Measurements from ENCODE around the gene TAF4B. TPM values are rescaled to one million over a fixed set of nuclear protein-coding genes. Genes with fewer than 3 reads are reported as not detected.
A peak's percentile ranks its signal among the peaks of the same experiment; 100 is the strongest.

TAF4B gene
- total and polyA plus RNA-seq, 10 of the 15 experiments (the other 5 are each of a cell fraction or from before 2014, with no cell fraction given), result 2.3 to 15.0 (median 12.2) TPM

- Histone ChIP-seq H2AFZ (ENCODE audit: control insufficient read depth, low read depth, low read length) (peak overlapping the region; percentile 72), H3K36me3 (ENCODE audit: control insufficient read depth in 2 of 2, insufficient read depth in 2 of 2, low read length in 1 of 2) (no peaks in the 10 kb centered on the region), H3K4me3 (peak overlapping the region; percentile 58), H3K9ac (ENCODE audit: control insufficient read depth, insufficient read depth, low read length) (peak overlapping the region; percentile 45), H3K27ac (ENCODE audit: control insufficient read depth, insufficient read depth) (peak overlapping the region; percentile 77), H3K4me1 (ENCODE audit: control insufficient read depth, insufficient read depth, low read length) (peaks cover 12% of the 10 kb centered on the region), H3K4me2 (ENCODE audit: control insufficient read depth, insufficient read depth) (peak overlapping the region; percentile 81), H3K79me2 (ENCODE audit: control insufficient read depth, insufficient read depth, low read length) (no peaks in the 10 kb centered on the region), H4K20me1 (ENCODE audit: control insufficient read depth, insufficient read depth) (no peaks in the 10 kb centered on the region), H3K9me3 (replicated peaks; ENCODE audit: control insufficient read depth, insufficient read depth, low read length) (no peaks in the 10 kb centered on the region; the same call in 2 of the 3 replicates), H3K27me3 (replicated peaks in 1 of 2; ENCODE audit: control insufficient read depth in 2 of 2, insufficient read depth in 2 of 2, low read length in 1 of 2) (no peaks in the 10 kb centered on the region)
- intact Hi-C loops (cut with micrococcal nuclease; ENCODE audit: unreplicated experiment) (loop anchor here (5.0 kb wide), 1 partner anchor 98 kb away; the partner anchor contains the start of gene SS18), in situ Hi-C loops (cut with MboI) (no loop called here)
- SMC1A ChIA-PET (ENCODE audit: uncharacterized antibody, unreplicated experiment), result interaction anchor here (0.7 to 4.3 kb wide), 12 partner anchors 9 to 112 kb away, joined by 3 to 40 read pairs (median 4); no protein-coding TSS in a partner anchor
- peak; percentile 69 for FAIRE-seq
- DNase-seq (ENCODE audit: low read depth, low spot score), result peak; percentile 74
- no TSS peak for BruUV-seq (replicated peaks)
- CTCF ChIA-PET, result interaction anchor here (0.7 to 6.1 kb wide), 6 partner anchors 9 to 193 kb away, joined by 3 to 34 read pairs (median 3); no protein-coding TSS in a partner anchor
- ATAC-seq, result peak; percentile 94
- RAD21 ChIA-PET (ENCODE audit: unreplicated experiment), result interaction anchor here (1.1 to 2.1 kb wide), 10 partner anchors 9 to 101 kb away, joined by 3 to 10 read pairs (median 6); partner anchors contain the start of genes SS18 and TAF4B
- WGBS (ENCODE audit: insufficient coverage, insufficient replicate concordance, low lambda C conversion rate, missing lambda C conversion rate), result 2% methylated on average over 8 of the region's 8 CpGs
- POLR2A ChIA-PET, result interaction anchor here (0.5 to 1.5 kb wide), 4 partner anchors 13 to 118 kb away, joined by 3 to 6 read pairs (median 4); partner anchors contain the start of gene TAF4B
- TF ChIP-seq ZNF217 (IDR thresholded peaks at IDR 0.05) (no peak), MTA3 (IDR thresholded peaks at IDR 0.05; ENCODE audit: borderline replicate concordance, low read length) (no peak), NFXL1 (IDR thresholded peaks at IDR 0.05; ENCODE audit: borderline replicate concordance) (no peak), YY1 (IDR thresholded peaks at IDR 0.05; ENCODE audit: low read depth, low read length) (no peak), POLR2A (IDR thresholded peaks at IDR 0.05; ENCODE audit: low read depth, low read length) (0 out of 2 replicates have a peak, but pooled peaks have one; percentile 38), STAT1 (conservative IDR thresholded peaks at IDR 0.05) (no peak), TCF12 (IDR thresholded peaks at IDR 0.05; ENCODE audit: low read depth, low read length) (no peak), BRCA1 (IDR thresholded peaks at IDR 0.05; ENCODE audit: low read depth, low read length) (no peak), KLF5 (IDR thresholded peaks at IDR 0.05; ENCODE audit: partially characterized antibody) (no peak), NFYB (IDR thresholded peaks at IDR 0.05; ENCODE audit: insufficient read depth, low read depth, low read length) (no peak), HDGF (IDR thresholded peaks at IDR 0.05) (no peak), TARDBP (IDR thresholded peaks at IDR 0.05; ENCODE audit: borderline replicate concordance) (no peak), ZNF592 (IDR thresholded peaks at IDR 0.05) (no peak), HDAC6 (IDR thresholded peaks at IDR 0.05; ENCODE audit: unreplicated experiment) (no peak), GABPA (IDR thresholded peaks at IDR 0.05; ENCODE audit: low read depth) (no peak), CBFB (IDR thresholded peaks at IDR 0.05; ENCODE audit: low read depth) (no peak; the same call in 1 of the 2 replicates), GATAD2B (conservative IDR thresholded peaks at IDR 0.05; ENCODE audit: low read depth) (no peak), SREBF2 (IDR thresholded peaks at IDR 0.05; ENCODE audit: low read length) (no peak), NBN (IDR thresholded peaks at IDR 0.05) (0 out of 2 replicates have a peak, but pooled peaks have one; percentile 34)
- TF ChIP-seq, protein P1, sequence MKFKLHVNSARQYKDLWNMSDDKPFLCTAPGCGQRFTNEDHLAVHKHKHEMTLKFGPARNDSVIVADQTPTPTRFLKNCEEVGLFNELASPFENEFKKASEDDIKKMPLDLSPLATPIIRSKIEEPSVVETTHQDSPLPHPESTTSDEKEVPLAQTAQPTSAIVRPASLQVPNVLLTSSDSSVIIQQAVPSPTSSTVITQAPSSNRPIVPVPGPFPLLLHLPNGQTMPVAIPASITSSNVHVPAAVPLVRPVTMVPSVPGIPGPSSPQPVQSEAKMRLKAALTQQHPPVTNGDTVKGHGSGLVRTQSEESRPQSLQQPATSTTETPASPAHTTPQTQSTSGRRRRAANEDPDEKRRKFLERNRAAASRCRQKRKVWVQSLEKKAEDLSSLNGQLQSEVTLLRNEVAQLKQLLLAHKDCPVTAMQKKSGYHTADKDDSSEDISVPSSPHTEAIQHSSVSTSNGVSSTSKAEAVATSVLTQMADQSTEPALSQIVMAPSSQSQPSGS (IDR thresholded peaks at IDR 0.05; ENCODE audit: low read length), result no peak
- TF ChIP-seq, protein P2, sequence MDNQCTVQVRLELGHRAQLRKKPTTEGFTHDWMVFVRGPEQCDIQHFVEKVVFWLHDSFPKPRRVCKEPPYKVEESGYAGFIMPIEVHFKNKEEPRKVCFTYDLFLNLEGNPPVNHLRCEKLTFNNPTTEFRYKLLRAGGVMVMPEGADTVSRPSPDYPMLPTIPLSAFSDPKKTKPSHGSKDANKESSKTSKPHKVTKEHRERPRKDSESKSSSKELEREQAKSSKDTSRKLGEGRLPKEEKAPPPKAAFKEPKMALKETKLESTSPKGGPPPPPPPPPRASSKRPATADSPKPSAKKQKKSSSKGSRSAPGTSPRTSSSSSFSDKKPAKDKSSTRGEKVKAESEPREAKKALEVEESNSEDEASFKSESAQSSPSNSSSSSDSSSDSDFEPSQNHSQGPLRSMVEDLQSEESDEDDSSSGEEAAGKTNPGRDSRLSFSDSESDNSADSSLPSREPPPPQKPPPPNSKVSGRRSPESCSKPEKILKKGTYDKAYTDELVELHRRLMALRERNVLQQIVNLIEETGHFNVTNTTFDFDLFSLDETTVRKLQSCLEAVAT (IDR thresholded peaks at IDR 0.05), result peak; percentile 82
Measured at GRCh38 chr18:26190506-26190905, 35.7 kb upstream of the TAF4B start.

Data from GM12878 (cell line).